ENCODE measurements around the gene NAA80. TPM values are rescaled to one million over a fixed set of nuclear protein-coding genes. Genes with fewer than 3 reads are reported as not detected.
"Not testable (repeated sequence)": the region's sequence is repeated elsewhere in the genome, so short reads cannot be mapped to it uniquely, and the experiment has no call there.

Gene NAA80
- total RNA-seq, 2 donors from 2014 or later, result 19.4 to 26.0 TPM

DNA sequence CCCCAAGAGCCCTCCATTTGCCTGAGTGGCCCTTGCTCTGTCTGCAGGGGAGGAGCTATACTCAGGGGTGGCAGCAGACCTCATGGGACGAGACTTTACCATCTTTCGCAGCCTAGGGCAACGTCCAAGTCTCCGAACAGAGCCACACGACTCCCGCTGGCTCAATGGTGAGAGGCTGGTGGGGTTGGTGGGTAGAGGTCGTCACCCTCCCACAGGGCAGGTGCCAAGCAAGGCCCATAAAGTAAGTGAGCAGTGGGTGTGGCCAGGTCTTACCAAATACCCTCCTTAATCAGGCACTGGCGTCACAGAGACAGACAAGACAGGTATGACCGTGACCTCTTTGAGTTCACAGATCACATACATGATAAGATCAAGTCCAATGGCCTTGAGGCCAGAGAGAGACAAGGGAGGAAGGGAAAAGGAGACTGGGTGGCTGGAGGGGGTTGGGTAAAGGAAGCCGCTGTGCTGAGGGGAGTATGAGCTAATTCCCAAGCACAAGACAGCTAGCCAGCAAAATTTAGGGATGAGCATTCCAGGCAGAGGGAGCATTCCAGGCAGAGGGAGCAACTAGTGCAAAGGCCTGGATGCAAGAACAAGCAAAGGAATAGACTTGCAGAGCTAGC, 27.8 kb downstream of the NAA80 start:
- DNase-seq (ENCODE audit: low spot score in 2 of 2) (no peak), ATAC-seq (no peak)
- Mint-ChIP-seq H3K9me3 (no peaks in the 10 kb centered on the region), H3K27ac (no peak overlapping the region), H3K36me3 (no peaks in the 10 kb centered on the region)

GRCh38 chr3:50270422-50271224, 28.6 kb downstream of the NAA80 start:
- no peak for ATAC-seq
- H3K36me3 Mint-ChIP-seq, result no peaks in the 10 kb centered on the region
- no peaks in the 10 kb centered on the region for H3K9me3 Mint-ChIP-seq
- no peak for DNase-seq (ENCODE audit: low spot score in 2 of 2)
- H3K27ac Mint-ChIP-seq, result no peak overlapping the region

DNA sequence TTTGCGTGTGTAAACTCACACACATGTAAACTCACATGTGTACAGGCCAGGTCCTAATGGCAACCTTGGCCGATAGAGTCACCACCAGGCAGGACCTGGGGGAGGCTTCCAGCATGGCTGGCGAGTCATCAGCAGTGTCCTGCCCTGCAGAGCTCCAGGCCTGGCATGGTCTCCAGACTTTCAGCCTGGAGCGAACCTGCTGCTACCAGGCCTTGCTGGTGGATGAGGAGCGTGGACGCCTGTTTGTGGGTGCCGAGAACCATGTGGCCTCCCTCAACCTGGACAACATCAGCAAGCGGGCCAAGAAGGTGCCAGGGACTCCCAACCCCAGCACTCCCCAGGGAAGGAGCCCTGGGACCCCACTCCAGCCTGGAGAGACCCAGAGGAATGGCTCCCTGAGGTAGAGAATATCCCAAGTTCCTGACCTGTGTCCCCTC, 29.2 kb downstream of the NAA80 start:
- H3K27ac Mint-ChIP-seq, result no peak overlapping the region
- no peaks in the 10 kb centered on the region for H3K36me3 Mint-ChIP-seq
- DNase-seq (ENCODE audit: low spot score in 2 of 2), result no peak
- no peaks in the 10 kb centered on the region for H3K9me3 Mint-ChIP-seq
- ATAC-seq, result no peak

DNA sequence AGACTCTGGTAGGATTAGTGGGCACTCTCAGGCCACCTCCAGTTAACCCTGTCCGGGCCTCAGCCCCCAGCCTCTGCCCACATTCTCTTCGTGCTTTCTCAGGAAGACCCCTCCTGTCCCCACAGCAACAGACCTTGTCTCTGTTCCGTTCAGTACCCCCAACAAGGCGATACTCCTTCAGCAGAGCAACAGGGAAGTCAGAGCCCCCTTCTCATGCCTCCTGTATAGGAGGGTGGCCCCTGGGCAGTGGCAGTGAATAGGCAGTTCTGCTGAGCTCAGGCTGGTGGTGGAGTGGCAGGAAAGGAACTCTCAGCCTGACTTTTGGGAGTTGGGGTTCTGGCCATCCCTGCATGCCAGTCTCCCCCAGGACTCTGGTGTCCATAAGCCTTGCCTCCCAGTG, 29.7 kb downstream of the NAA80 start:
- no peaks in the 10 kb centered on the region for H3K9me3 Mint-ChIP-seq
- DNase-seq (ENCODE audit: low spot score in 2 of 2), result no peak
- H3K27ac Mint-ChIP-seq, result no peak overlapping the region
- ATAC-seq, result no peak
- H3K36me3 Mint-ChIP-seq, result no peaks in the 10 kb centered on the region

DNA sequence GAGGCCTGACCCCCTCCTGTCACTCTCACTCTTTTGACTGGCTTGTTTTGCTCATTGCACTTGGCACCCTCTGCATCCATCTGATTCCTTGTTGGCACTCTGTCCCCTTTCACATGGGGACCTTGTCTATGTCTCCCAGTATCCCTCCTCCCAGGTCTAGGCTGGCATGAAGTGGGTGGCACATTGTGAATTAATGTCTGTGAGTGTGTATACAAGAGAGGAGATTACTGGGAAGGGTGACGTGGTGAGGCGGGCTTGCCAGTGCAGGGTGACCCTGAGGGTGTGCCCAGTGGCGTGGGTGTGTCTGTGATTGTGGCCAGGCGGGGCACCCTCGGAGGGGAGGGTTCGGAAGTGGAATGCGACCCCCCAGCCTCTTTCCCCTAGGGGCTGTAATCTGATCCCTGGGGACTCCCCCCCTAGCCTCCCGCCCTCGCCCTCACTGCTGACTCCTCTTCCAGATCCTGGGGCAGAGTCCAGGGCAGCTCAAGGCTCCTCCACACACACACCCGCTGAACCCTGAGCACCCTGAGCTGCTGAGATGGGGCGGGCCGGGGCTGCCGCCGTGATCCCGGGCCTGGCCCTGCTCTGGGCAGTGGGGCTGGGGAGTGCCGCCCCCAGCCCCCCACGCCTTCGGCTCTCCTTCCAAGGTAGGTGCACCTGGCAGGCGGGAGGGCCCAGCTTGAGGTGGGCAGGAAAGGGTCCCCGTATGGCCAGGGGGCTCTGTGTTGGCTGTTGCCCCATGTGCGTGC, 30.3 kb downstream of the NAA80 start, which contains the start of gene SEMA3B:
TSS of gene SEMA3B (plus strand) at position 445 of the 749 bp plus-strand sequence. CDS start at position 539, 94 bp downstream.
- no peaks in the 10 kb centered on the region for H3K9me3 Mint-ChIP-seq
- no peak within 1 kb of the TSS for H3K27ac Mint-ChIP-seq
- H3K36me3 Mint-ChIP-seq, result no peaks in the 10 kb centered on the region
- ATAC-seq (no peak), DNase-seq (ENCODE audit: low spot score in 2 of 2) (no peak)

- Mint-ChIP-seq H3K27ac (no peak overlapping the region), H3K36me3 (no peaks in the 10 kb centered on the region), H3K9me3 (no peaks in the 10 kb centered on the region)
- DNase-seq (ENCODE audit: low spot score in 2 of 2), result no peak
- ATAC-seq, result no peak
Observed at GRCh38 chr3:50268276-50268675, 30.9 kb downstream of the NAA80 start.

- ATAC-seq (no peak), DNase-seq (ENCODE audit: low spot score in 2 of 2) (no peak)
- H3K27ac Mint-ChIP-seq, result no peak overlapping the region
- no peaks in the 10 kb centered on the region for H3K36me3 Mint-ChIP-seq
- no peaks in the 10 kb centered on the region for H3K9me3 Mint-ChIP-seq
Observed at GRCh38 chr3:50267280-50267913, 31.8 kb downstream of the NAA80 start.

DNA sequence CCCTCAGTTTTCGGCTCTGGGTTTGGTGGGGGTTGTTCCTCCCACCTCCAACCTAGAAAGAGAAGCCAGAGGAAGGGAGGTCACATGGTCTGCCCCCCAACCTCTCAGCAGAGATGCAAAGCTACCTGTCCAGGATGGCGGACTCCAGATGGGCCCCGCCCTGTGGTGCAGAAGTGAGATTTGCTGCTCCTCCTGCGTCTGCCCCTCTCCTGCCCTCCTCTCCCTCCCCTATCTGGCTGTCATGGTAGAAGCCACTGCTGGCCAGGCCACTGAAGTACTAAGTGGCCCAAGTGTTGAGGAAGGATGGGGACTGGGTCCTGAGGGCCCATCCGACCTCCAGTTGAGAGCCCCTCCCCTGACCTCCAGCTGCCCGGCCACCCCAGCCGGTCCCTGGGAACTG, 32.4 kb downstream of the NAA80 start:
- Mint-ChIP-seq H3K9me3 (no peaks in the 10 kb centered on the region), H3K27ac (no peak overlapping the region), H3K36me3 (no peaks in the 10 kb centered on the region)
- DNase-seq (ENCODE audit: low spot score in 2 of 2) (no peak), ATAC-seq (no peak)

DNA sequence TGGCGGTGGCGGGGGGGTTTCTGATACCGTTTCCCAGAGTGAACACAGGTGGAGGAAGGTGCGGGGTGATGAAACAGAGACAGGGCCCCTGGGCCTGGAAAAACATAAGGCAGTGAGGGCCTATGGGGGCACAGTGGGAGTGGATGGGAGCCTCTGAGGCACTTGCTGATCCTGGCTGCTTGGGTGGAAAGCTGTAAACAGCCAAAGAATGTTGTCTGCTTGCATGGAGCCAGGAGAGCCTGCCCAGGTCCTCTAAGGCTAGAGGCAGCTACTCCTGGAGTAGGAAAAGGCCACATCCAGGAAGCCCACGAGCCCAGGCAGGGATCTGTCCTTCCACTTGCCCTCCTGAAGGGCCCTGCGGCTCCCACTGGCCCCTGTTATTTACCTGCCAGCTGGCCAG, 33.2 kb downstream of the NAA80 start:
- no peaks in the 10 kb centered on the region for H3K36me3 Mint-ChIP-seq
- no peaks in the 10 kb centered on the region for H3K9me3 Mint-ChIP-seq
- no peak overlapping the region for H3K27ac Mint-ChIP-seq
- no peak for DNase-seq (ENCODE audit: low spot score in 2 of 2)
- no peak for ATAC-seq

DNA sequence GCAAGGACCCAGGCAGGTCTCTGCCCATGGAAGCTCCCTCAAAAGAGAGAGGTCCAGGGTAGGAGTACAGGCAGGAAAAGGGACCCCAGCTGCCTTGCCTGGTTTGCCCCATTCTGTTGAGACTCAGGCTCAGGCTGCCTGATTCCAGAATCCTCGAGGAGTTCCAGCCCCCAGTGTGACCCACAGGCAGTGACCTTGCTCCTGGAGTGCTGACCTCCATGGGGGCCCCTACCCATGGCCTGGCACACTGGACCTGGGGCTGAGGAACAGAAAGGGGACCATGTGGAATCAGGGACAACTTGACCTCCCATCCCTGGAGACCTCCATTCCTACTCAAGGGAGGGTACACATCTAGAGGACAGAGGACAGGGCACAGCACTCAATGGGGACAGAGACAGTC, 33.6 kb downstream of the NAA80 start:
- no peaks in the 10 kb centered on the region for H3K36me3 Mint-ChIP-seq
- H3K27ac Mint-ChIP-seq, result peak overlapping the region in 1 of 2 donors; percentile 11
- H3K9me3 Mint-ChIP-seq, result no peaks in the 10 kb centered on the region
- DNase-seq (ENCODE audit: low spot score in 2 of 2), result no peak
- ATAC-seq, result no peak

DNA sequence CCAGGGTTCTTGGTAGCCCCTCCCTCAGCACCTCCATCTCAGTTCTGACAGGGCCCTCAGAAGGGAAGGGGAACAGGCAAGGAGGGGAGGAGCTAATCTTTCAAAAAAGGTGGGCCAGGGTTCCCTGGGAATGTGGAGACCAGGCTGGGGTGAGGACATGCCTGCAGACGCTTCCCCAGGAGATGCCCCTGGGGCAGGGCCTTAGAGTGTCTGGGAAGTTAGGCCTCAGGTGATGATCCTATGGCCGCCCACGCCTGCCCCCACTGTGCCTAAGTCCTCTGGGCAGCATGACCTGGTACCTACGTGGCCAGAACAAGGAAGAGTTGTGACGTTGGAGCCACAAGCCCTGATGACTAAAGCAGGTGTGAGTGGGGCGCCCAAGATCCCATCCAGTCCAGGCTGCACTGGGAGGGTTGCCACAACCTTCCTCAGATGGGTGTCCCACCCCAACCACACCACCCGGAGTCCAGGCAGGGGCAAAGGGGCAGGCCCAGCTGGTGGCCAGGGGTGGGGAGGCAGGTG, 34.2 kb downstream of the NAA80 start:
- DNase-seq (ENCODE audit: low spot score in 2 of 2), result no peak
- no peak for ATAC-seq
- H3K9me3 Mint-ChIP-seq, result no peaks in the 10 kb centered on the region
- no peaks in the 10 kb centered on the region for H3K36me3 Mint-ChIP-seq
- no peak overlapping the region for H3K27ac Mint-ChIP-seq

DNA sequence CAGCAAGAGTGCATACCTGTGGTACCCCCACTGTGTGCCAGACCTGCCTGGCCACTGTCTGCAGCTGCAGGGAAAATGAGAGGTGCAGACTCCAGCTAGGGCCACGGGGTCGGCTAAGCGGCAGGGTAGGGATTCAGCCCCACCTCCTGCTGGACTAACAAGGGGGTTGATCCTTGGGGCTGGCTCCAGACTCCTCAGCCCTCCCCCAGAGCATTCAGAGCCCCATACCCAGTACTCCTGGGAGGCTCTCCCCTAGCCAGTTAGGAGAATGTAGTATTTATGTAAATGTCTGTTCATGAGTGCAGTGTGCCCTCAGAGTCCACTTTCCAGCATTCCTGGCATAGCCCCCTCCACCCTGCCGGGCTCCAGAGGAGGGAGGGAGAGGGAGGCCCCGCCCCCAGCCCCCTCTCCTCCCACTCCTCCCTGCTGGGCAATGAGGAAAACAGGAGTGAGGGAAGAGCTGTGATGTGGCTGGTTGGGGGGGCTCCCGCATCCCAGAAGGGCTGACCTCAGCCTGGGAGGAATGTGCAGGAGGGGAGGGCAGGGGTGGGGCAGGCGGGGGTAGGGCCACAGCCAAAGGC, 34.7 kb downstream of the NAA80 start:
- no peak overlapping the region for H3K27ac Mint-ChIP-seq
- ATAC-seq (no peak), DNase-seq (ENCODE audit: low spot score in 2 of 2) (no peak)
- H3K36me3 Mint-ChIP-seq, result no peaks in the 10 kb centered on the region
- no peaks in the 10 kb centered on the region for H3K9me3 Mint-ChIP-seq

DNA sequence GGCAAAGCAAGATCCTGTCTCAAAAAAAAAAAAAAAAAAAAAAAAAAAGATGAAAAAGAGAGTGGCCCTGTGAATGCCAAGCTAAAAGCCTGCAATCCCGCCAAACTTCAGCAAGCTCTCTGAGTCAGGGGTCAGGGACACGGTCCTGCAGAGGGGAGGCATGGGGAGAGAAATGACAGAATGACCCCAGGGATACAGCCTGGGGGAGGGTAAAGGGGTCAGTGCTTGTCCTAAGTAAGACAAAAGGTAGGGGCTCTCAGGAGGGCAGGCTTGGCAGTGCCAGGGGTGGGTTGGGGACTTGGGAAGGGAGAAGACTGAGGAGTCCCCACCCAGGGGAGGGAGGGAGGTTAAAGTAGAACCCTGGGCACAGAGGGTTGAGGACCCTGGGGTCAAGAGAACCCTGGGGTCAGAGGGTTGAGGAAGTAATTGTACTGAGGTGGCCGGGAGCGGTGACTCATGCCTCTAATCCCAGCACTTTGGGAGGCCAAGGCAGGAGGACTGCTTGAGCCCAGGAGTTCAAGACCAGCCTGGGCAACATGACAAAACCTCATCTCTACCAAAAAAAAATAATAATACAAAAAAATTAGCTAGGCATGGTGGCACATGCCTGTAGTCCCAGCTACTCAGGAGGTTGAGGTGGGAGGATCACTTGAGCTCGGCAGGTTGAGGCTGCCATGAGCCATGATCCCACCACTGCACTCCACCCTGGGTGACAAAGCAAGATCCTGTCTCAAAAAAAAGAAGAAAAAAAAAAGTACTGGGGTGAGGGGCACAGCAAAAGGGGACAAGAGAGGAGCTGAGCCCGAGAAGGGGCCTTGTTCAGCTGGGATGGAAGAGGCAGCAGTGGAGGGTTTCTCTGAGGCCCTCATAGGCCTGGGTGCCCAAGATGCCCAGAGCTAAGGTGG, 35.5 kb downstream of the NAA80 start:
- DNase-seq (ENCODE audit: low spot score in 2 of 2) (no peak), ATAC-seq (no peak)
- Mint-ChIP-seq H3K36me3 (no peaks in the 10 kb centered on the region), H3K27ac (peak overlapping the region in 1 of 2 donors; percentile 14), H3K9me3 (no peaks in the 10 kb centered on the region)

DNA sequence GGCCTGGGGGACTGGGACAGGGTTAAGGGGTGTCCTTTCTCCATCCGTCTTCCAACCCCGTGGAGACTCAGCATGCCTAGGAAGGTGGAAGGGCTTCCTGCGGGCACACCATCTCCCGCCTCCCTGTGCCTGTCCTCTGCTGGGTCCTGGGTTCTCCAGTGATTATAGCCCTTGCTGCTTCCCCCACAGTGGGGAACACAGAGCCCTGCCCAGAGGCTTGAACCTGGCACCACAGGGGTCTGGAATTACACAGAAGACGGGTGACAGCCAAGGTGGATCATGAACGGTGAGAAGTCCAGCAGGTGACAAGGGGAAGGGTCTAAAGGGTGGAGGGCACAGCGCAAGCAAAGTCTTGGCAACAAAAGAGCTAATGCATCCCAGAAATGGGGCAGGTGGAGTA, 36.4 kb downstream of the NAA80 start:
- no peaks in the 10 kb centered on the region for H3K36me3 Mint-ChIP-seq
- no peak for ATAC-seq
- H3K27ac Mint-ChIP-seq, result peak overlapping the region; percentile 31 to 62
- no peak for DNase-seq (ENCODE audit: low spot score in 2 of 2)
- H3K9me3 Mint-ChIP-seq, result no peaks in the 10 kb centered on the region

DNA sequence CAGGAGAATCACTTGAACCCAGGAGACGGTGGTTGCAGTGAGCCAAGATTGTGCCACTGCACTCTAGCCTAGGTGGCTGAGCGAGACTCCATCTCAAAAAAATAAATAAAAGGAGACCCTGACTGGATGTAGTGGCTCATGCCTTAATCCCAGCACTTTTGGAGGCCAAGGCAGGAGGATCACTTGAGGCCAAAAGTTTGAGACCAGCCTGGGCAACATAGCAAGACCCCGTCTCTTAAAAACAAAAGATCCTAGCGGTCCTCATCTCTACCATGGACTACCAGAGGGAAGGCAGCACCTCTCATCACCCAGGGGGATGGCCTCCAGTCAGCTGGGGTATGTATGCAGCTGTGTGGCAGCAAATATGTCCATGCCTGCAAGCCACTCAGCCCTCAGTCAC, 37.0 kb downstream of the NAA80 start:
- not testable (repeated sequence) for H3K36me3 Mint-ChIP-seq; ATAC-seq; H3K9me3 Mint-ChIP-seq; DNase-seq (ENCODE audit: low spot score in 2 of 2)
- H3K27ac Mint-ChIP-seq, result peak overlapping the region; percentile 29 to 62
